Esophagus squamous epithelium (tissue), 5 donors: ENCODE measurements around the gene SPATA7. TPM values are rescaled to one million over a fixed set of nuclear protein-coding genes. Genes with fewer than 3 reads are reported as not detected.

ENCODE experiments used
- DNase-seq: peaks from one replicate; lab custom pipeline; 2025; lab: John Stamatoyannopoulos, UW
- H3K27ac ChIP-seq, 4 donors: fragments of 200-600 bp; sonication (generic); one replicate each; pipeline ENCODE4 v1.5.1; 2016 to 2019; ENCODE audit warnings: mild to moderate bottlenecking in 1 of 4
- H3K27me3 ChIP-seq, 4 donors: fragments of 200-600 bp; sonication (generic); 1 replicate in 3 of 4; 2 replicates in 1 of 4; pipeline versions ENCODE4 v1.5.1 to v1.6.0; 2017 to 2021; ENCODE audit warnings: antibody characterized with exemption in 1 of 4
- H3K36me3 ChIP-seq, 3 donors: fragments of 200-600 bp; sonication (generic); one replicate each; pipeline ENCODE4 v1.5.1; 2016 to 2019
- H3K4me1 ChIP-seq, 3 donors: fragments of 200-600 bp; sonication (generic); one replicate each; pipeline ENCODE4 v1.5.1; 2017 to 2019
- H3K4me3 ChIP-seq, 4 donors: fragments of 200-600 bp; sonication (generic); 1 replicate in 3 of 4; 2 replicates in 1 of 4; pipeline ENCODE4 v1.5.1; 2016 to 2019; ENCODE audit warnings: mild to moderate bottlenecking in 2 of 4, moderate library complexity in 1 of 4
- H3K9me3 ChIP-seq, 3 donors: fragments of 200-600 bp; sonication (generic); one replicate each; pipeline ENCODE4 v1.5.1; 2016 to 2019
- POLR2A ChIP-seq, 4 donors: fragments of 450-650 bp; IDR thresholded peaks; one replicate each; pipeline ENCODE4 v1.6.1; 2017; ENCODE audit warnings: antibody characterized with exemption in 4 of 4, mild to moderate bottlenecking in 4 of 4, moderate library complexity in 3 of 4
- WGBS, 2 donors: methylation state at CpG; one replicate each; pipeline ENCODE4 v1.1.5; 2018; 5-methylcytosine and 5-hydroxymethylcytosine counted together
- intact Hi-C: fragments of 100-400 bp; cut with DNase I; formaldehyde crosslinking; loops from one replicate; pipeline ENCODE4 v1.15.0; 2022
- total RNA-seq, 4 donors: library from RNA; depleted of rRNA; stranded (reverse); fragments of >200 nt; gene quantifications; one replicate each; pipeline ENCODE4 v1.1.0, GENCODE V29; 2016
- TF ChIP-seq, protein P1 (sequence below), 6 experiments: fragments of 450-650 bp in 4 of 6; fragments of 200-600 bp in 2 of 6; sonication (generic) in 2 of 6; IDR thresholded peaks; one replicate each; pipeline ENCODE4 v1.5.1; 2016 to 2019; ENCODE audit warnings: antibody characterized with exemption in 6 of 6, mild to moderate bottlenecking in 4 of 6, moderate library complexity in 4 of 6
- donor health status: DM: yes; HTN: yes; CAD: no.

The SPATA7 gene
- total RNA-seq, 4 donors from 2014 or later, result 2.2 to 15.2 (median 7.2) TPM

- H3K36me3 ChIP-seq, result peaks cover 14 to 94% (median 17%) of the 10 kb centered on the region in 3 donors
- no peaks in the 10 kb centered on the region for H3K9me3 ChIP-seq
- no peaks in the 10 kb centered on the region for H3K27me3 ChIP-seq
- intact Hi-C loops, result no loop called here
- TF ChIP-seq POLR2A (IDR thresholded peaks at IDR 0.05), result no peak
- TF ChIP-seq, protein P1, sequence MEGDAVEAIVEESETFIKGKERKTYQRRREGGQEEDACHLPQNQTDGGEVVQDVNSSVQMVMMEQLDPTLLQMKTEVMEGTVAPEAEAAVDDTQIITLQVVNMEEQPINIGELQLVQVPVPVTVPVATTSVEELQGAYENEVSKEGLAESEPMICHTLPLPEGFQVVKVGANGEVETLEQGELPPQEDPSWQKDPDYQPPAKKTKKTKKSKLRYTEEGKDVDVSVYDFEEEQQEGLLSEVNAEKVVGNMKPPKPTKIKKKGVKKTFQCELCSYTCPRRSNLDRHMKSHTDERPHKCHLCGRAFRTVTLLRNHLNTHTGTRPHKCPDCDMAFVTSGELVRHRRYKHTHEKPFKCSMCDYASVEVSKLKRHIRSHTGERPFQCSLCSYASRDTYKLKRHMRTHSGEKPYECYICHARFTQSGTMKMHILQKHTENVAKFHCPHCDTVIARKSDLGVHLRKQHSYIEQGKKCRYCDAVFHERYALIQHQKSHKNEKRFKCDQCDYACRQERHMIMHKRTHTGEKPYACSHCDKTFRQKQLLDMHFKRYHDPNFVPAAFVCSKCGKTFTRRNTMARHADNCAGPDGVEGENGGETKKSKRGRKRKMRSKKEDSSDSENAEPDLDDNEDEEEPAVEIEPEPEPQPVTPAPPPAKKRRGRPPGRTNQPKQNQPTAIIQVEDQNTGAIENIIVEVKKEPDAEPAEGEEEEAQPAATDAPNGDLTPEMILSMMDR (IDR thresholded peaks at IDR 0.05), result no peak
- no peak overlapping the region for H3K27ac ChIP-seq
- DNase-seq, result no peak
- no peaks in the 10 kb centered on the region for H3K4me1 ChIP-seq
- WGBS, 2 donors, result 86 to 89% methylated on average over 7 of the region's 7 CpGs
- no peak overlapping the region for H3K4me3 ChIP-seq
These were observed 90.8 kb downstream of the SPATA7 start for GRCh38 chr14:88476214-88476774.

GRCh38 chr14:88476825-88477224 lies 91.4 kb downstream of the SPATA7 start:
- no peak for DNase-seq
- no peak overlapping the region for H3K4me3 ChIP-seq
- no peak overlapping the region for H3K27ac ChIP-seq
- TF ChIP-seq, protein P1 (IDR thresholded peaks at IDR 0.05), result no peak
- TF ChIP-seq POLR2A (IDR thresholded peaks at IDR 0.05), result no peak
- 77 to 89% methylated on average over 2 of the region's 2 CpGs for WGBS, 2 donors
- intact Hi-C loops, result no loop called here
- H3K27me3 ChIP-seq, result no peaks in the 10 kb centered on the region
- no peaks in the 10 kb centered on the region for H3K4me1 ChIP-seq
- no peaks in the 10 kb centered on the region for H3K9me3 ChIP-seq
- peaks cover 14 to 94% (median 17%) of the 10 kb centered on the region in 3 donors for H3K36me3 ChIP-seq

DNA sequence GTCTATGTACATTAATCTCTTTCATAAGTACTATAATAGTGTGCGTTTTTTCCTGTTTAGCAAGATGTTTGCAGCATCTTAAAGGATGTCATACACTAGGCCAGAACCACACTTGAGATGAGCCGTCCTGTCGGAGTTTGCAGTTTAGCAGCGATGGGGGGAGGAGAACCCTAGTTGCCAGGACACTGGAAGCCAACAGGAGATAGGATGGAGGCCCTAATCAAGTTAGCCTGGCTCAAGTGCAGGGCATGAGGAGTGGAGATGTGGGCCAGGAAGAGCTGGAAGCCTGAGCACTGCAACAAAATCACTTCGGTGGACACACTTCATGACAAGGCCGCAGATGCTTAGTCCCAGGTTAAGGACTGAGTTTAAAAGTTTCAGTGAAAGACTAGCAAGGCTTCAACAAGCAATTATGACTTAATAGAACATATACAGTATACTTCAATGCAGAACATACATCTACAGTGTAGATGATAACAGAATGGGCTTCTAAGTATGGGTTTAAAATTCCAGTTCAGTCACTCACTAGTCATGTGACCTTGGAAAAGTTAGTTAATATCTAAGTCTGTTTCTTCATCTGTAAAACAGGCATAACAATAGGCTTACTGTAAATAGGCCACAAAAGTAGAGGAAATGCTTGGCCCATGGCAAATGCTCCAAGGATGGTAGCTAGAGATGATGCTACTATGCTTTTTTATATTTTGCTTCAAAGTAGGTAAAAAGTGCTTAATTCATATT lies 92.2 kb downstream of the SPATA7 start:
- intact Hi-C loops, result no loop called here
- no peak overlapping the region for H3K4me3 ChIP-seq
- H3K36me3 ChIP-seq, result peaks cover 14 to 94% (median 17%) of the 10 kb centered on the region in 3 donors
- H3K27me3 ChIP-seq, result no peaks in the 10 kb centered on the region
- H3K4me1 ChIP-seq, result no peaks in the 10 kb centered on the region
- 85 to 93% methylated on average over 6 of the region's 6 CpGs for WGBS, 2 donors
- no peak overlapping the region for H3K27ac ChIP-seq
- DNase-seq, result no peak
- H3K9me3 ChIP-seq, result no peaks in the 10 kb centered on the region
- TF ChIP-seq, protein P1 (IDR thresholded peaks at IDR 0.05), result no peak
- no peak for TF ChIP-seq POLR2A (IDR thresholded peaks at IDR 0.05)

GRCh38 chr14:88478931-88479330 lies 93.5 kb downstream of the SPATA7 start:
- intact Hi-C loops, result no loop called here
- H3K9me3 ChIP-seq, result no peaks in the 10 kb centered on the region
- no peaks in the 10 kb centered on the region for H3K4me1 ChIP-seq
- TF ChIP-seq, protein P1 (IDR thresholded peaks at IDR 0.05), result no peak
- TF ChIP-seq POLR2A (IDR thresholded peaks at IDR 0.05), result no peak
- DNase-seq, result no peak
- H3K36me3 ChIP-seq, result peaks cover 14 to 96% (median 17%) of the 10 kb centered on the region in 3 donors
- H3K27me3 ChIP-seq, result no peaks in the 10 kb centered on the region
- no peak overlapping the region for H3K27ac ChIP-seq
- 85 to 98% methylated on average over 5 to 18 of the region's 36 CpGs for WGBS, 2 donors
- no peak overlapping the region for H3K4me3 ChIP-seq

DNA sequence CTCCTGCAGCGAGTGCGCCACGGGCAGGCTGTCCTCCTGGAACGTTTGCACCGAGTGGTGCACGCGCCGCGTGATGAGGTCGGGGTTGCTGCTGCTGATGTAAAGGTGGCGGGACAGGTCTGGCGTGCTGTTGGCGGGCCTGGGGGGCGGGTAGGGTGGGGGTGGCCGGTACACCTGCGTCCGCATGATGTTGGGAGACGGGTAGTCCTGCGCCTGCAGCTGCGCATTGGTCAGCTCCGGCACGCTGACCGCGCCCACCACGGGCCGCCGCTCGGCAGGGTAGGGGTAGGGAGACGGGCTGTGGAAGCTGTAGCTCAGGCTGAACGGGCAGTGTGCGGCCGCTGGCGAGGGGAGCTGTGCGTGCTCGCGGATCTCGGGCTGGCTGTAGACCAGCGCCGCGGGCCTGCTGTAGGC lies 94.1 kb downstream of the SPATA7 start:
- 91 to 94% methylated on average over 9 to 18 of the region's 40 CpGs for WGBS, 2 donors
- peaks cover 14 to 97% (median 17%) of the 10 kb centered on the region in 3 donors for H3K36me3 ChIP-seq
- H3K27ac ChIP-seq, result no peak overlapping the region
- no peaks in the 10 kb centered on the region for H3K9me3 ChIP-seq
- DNase-seq, result no peak
- H3K27me3 ChIP-seq, result no peaks in the 10 kb centered on the region
- no peak overlapping the region for H3K4me3 ChIP-seq
- TF ChIP-seq POLR2A (IDR thresholded peaks at IDR 0.05), result no peak
- TF ChIP-seq, protein P1 (IDR thresholded peaks at IDR 0.05), result no peak
- no peaks in the 10 kb centered on the region for H3K4me1 ChIP-seq
- intact Hi-C loops, result no loop called here
